ENCODE data around the gene GPR26.

DNA sequence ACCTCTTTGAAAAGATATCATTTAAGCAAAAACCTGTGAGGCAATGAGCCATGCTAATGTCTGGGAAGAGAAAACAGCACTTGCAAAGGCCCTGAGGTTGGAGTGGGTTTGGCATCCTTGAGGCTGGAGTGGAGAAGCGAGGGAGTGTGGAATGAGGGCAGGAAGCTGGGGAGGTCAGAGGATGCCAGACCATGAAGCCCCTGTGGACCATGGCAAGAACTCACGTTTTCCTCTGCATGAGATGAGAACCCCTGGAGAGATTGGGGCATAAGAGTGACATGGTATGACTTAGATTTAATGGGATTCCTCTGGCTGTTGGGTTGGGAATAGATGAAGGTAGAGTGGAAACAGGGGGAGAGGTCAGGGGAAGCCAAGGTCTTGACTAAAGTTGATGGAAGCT lies 49.4 kb downstream of the GPR26 start:
- TF ChIP-seq EZH2phosphoT487 (IDR thresholded peaks at IDR 0.05; ENCODE audit: low read depth, severe bottlenecking, unreplicated experiment) = no peak
- no peak for TF ChIP-seq EZH2 (IDR thresholded peaks at IDR 0.05; ENCODE audit: borderline replicate concordance)
